Measurements from ENCODE around the gene B3GALT5.

GRCh38 chr21:39681257-39681656 lies 68.5 kb downstream of the B3GALT5 start:
- TF ChIP-seq CTCF (IDR thresholded peaks at IDR 0.05 in 8 of 11, conservative IDR thresholded peaks at IDR 0.05 in 3 of 11) (no peak), POLR2AphosphoS5 (IDR thresholded peaks at IDR 0.05) (no peak)

Data from spleen (tissue), 7 donors.